Liver (tissue), 9 donors: ENCODE measurements around the gene DCLRE1A. TPM values are rescaled to one million over a fixed set of nuclear protein-coding genes. Genes with fewer than 3 reads are reported as not detected.

ENCODE experiments used
- DNase-seq: peaks from one replicate; pipeline ENCODE4 v3.0.0-alpha.2; 2017; ENCODE audit warnings: low spot score
- H3K27ac ChIP-seq, 2 donors: one replicate each; pipeline ENCODE4 v1.7.0; 2013; ENCODE audit warnings: inconsistent platforms in 2 of 2, low read length in 2 of 2, control low read depth in 1 of 2, low read depth in 1 of 2, mild to moderate bottlenecking in 1 of 2
- H3K27me3 ChIP-seq, 4 donors: one replicate each; pipeline versions ENCODE4 v1.6.1 to v1.7.0; 2013; ENCODE audit warnings: low read length in 3 of 4, inconsistent platforms in 1 of 4, mild to moderate bottlenecking in 1 of 4, moderate library complexity in 1 of 4; ENCODE audit not compliant: control insufficient read depth in 4 of 4, insufficient read depth in 4 of 4
- H3K36me3 ChIP-seq, 4 donors: one replicate each; pipeline versions ENCODE4 v1.6.1 to v1.7.0; 2013; ENCODE audit warnings: low read length in 3 of 4, mild to moderate bottlenecking in 3 of 4, low read depth in 1 of 4, moderate library complexity in 1 of 4; ENCODE audit not compliant: control insufficient read depth in 4 of 4, insufficient read depth in 3 of 4
- H3K4me1 ChIP-seq, 4 donors: one replicate each; pipeline versions ENCODE4 v1.6.1 to v1.7.0; 2013; ENCODE audit warnings: low read length in 3 of 4, mild to moderate bottlenecking in 3 of 4, moderate library complexity in 1 of 4; ENCODE audit not compliant: control insufficient read depth in 4 of 4, insufficient read depth in 4 of 4
- H3K4me3 ChIP-seq, 3 donors: one replicate each; pipeline versions ENCODE4 v1.6.1 to v1.7.0; 2013; ENCODE audit warnings: low read length in 3 of 3, control low read depth in 1 of 3, low read depth in 1 of 3, mild to moderate bottlenecking in 1 of 3
- H3K9ac ChIP-seq, 2 donors: one replicate each; pipeline ENCODE4 v1.7.0; 2013; ENCODE audit warnings: low read length in 2 of 2, mild to moderate bottlenecking in 2 of 2, moderate library complexity in 2 of 2, control low read depth in 1 of 2, low read depth in 1 of 2
- H3K9me3 ChIP-seq, 4 donors: one replicate each; pipeline versions ENCODE4 v1.6.1 to v1.7.0; 2013; ENCODE audit warnings: low read length in 3 of 4; ENCODE audit not compliant: control insufficient read depth in 4 of 4
- EGR1 ChIP-seq, 2 donors: IDR thresholded peaks; 2 replicates each; pipeline ENCODE4 v1.6.1; 2016 to 2018; ENCODE audit warnings: antibody characterized with exemption in 2 of 2, low read depth in 2 of 2
- FOXA1 ChIP-seq: IDR thresholded peaks from 2 replicates; pipeline ENCODE4 v1.6.1; 2016; ENCODE audit warnings: antibody characterized with exemption
- FOXA2 ChIP-seq: IDR thresholded peaks from 2 replicates; pipeline ENCODE4 v1.6.1; 2016; ENCODE audit warnings: antibody characterized with exemption
- GABPA ChIP-seq, 2 donors: IDR thresholded peaks in 1 of 2; conservative IDR thresholded peaks in 1 of 2; 2 replicates each; pipeline ENCODE4 v1.6.1; 2016; ENCODE audit warnings: antibody characterized with exemption in 2 of 2, mild to moderate bottlenecking in 1 of 2, moderate library complexity in 1 of 2
- HNF4A ChIP-seq, 2 donors: conservative IDR thresholded peaks; 2 replicates each; pipeline ENCODE4 v1.6.1; 2016; ENCODE audit warnings: antibody characterized with exemption in 2 of 2, mild to moderate bottlenecking in 2 of 2
- HNF4G ChIP-seq: IDR thresholded peaks from 2 replicates; pipeline ENCODE4 v1.6.1; 2016; ENCODE audit warnings: antibody characterized with exemption
- JUND ChIP-seq, 2 donors: IDR thresholded peaks; 2 replicates each; pipeline ENCODE4 v1.6.1; 2016; ENCODE audit warnings: antibody characterized with exemption in 2 of 2
- MAX ChIP-seq: IDR thresholded peaks from 2 replicates; pipeline ENCODE4 v1.6.1; 2016; ENCODE audit warnings: antibody characterized with exemption
- NR2F2 ChIP-seq: IDR thresholded peaks from 2 replicates; pipeline ENCODE4 v1.6.1; 2016; ENCODE audit warnings: antibody characterized with exemption
- REST ChIP-seq: IDR thresholded peaks from 2 replicates; pipeline ENCODE4 v1.6.1; 2016; ENCODE audit warnings: antibody characterized with exemption, mild to moderate bottlenecking
- RXRA ChIP-seq, 2 donors: IDR thresholded peaks; 2 replicates each; pipeline ENCODE4 v1.6.1; 2017 to 2018; ENCODE audit warnings: antibody characterized with exemption in 2 of 2, mild to moderate bottlenecking in 1 of 2
- SP1 ChIP-seq: IDR thresholded peaks from 2 replicates; pipeline ENCODE4 v1.6.1; 2018; ENCODE audit warnings: antibody characterized with exemption, mild to moderate bottlenecking
- TAF1 ChIP-seq: conservative IDR thresholded peaks from 2 replicates; pipeline ENCODE4 v1.6.1; 2016; ENCODE audit warnings: antibody characterized with exemption, mild to moderate bottlenecking
- YY1 ChIP-seq: IDR thresholded peaks from 2 replicates; pipeline ENCODE4 v1.6.1; 2016; ENCODE audit warnings: antibody characterized with exemption, mild to moderate bottlenecking
- ZBTB33 ChIP-seq: IDR thresholded peaks from 2 replicates; pipeline ENCODE4 v1.6.1; 2016; ENCODE audit warnings: antibody characterized with exemption
- WGBS: extraction: QIAGEN DNeasy Blood & Tissue Kit; methylation state at CpG from one replicate; pipeline ENCODE4 v1.1.7; 2013; 5-methylcytosine and 5-hydroxymethylcytosine counted together
- polyA plus RNA-seq, 2 donors: library from polyadenylated mRNA; stranded (reverse) in 1 of 2; unstranded in 1 of 2; fragments of 200-250 nt in 1 of 2; fragments of >200 nt in 1 of 2; fragmentation: Nextera tagmentation in 1 of 2; extraction: Ambion mirVana in 1 of 2; gene quantifications; one replicate each; pipeline versions ENCODE4 v1.2.1 to v1.2.3, GENCODE V29; 2013 to 2015
- total RNA-seq, 2 donors: library from RNA; depleted of rRNA; stranded (reverse); fragments of >200 nt; gene quantifications; one replicate each; pipeline ENCODE4 v1.2.3, GENCODE V29; 2014
- TF ChIP-seq, protein P1 (sequence below): IDR thresholded peaks from 2 replicates; pipeline ENCODE4 v1.6.1; 2016; ENCODE audit warnings: antibody characterized with exemption
- donor health status: healthy.
- donor health status: healthy.
- donor health status: healthy.
- donor health status: healthy.
- donor health status: healthy.

The DCLRE1A gene
- total and polyA plus RNA-seq, 4 donors: 1.9 to 11.3 (median 6.4) TPM

GRCh38 chr10:113891476-113891875, 37.6 kb upstream of the DCLRE1A start (continued):
- TF ChIP-seq ZBTB33: no peak

GRCh38 chr10:113890769-113891168, 36.9 kb upstream of the DCLRE1A start:
- no peaks in the 10 kb centered on the region for H3K27me3 ChIP-seq
- no peaks in the 10 kb centered on the region for H3K4me1 ChIP-seq
- no peak for DNase-seq
- no peaks in the 10 kb centered on the region for H3K9me3 ChIP-seq
- no peak overlapping the region for H3K4me3 ChIP-seq
- 88% methylated on average over 4 of the region's 4 CpGs for WGBS
- H3K27ac ChIP-seq: no peak overlapping the region
- peaks cover 0 to 11% (median 3%) of the 10 kb centered on the region in 4 donors for H3K36me3 ChIP-seq
- H3K9ac ChIP-seq: no peak overlapping the region
- no peak for TF ChIP-seq HNF4A (conservative IDR thresholded peaks at IDR 0.05)
- no peak for TF ChIP-seq FOXA2

- no peaks in the 10 kb centered on the region for H3K27me3 ChIP-seq
- TF ChIP-seq EGR1 (IDR thresholded peaks at IDR 0.05; ENCODE audit: low read depth in 2 of 2) (no peak), GABPA (IDR thresholded peaks at IDR 0.05 in 1 of 2, conservative IDR thresholded peaks at IDR 0.05 in 1 of 2) (no peak), RXRA (IDR thresholded peaks at IDR 0.05) (no peak), FOXA2 (no peak)
- no peaks in the 10 kb centered on the region for H3K9me3 ChIP-seq
- peaks cover 0 to 11% (median 3%) of the 10 kb centered on the region in 4 donors for H3K36me3 ChIP-seq
- WGBS: 88% methylated on average over 2 of the region's 2 CpGs
- no peak overlapping the region for H3K27ac ChIP-seq
- DNase-seq: no peak
- H3K4me3 ChIP-seq: no peak overlapping the region
- H3K9ac ChIP-seq: no peak overlapping the region
- no peaks in the 10 kb centered on the region for H3K4me1 ChIP-seq
Observed at GRCh38 chr10:113889911-113890310, 36.0 kb upstream of the DCLRE1A start.

DNA sequence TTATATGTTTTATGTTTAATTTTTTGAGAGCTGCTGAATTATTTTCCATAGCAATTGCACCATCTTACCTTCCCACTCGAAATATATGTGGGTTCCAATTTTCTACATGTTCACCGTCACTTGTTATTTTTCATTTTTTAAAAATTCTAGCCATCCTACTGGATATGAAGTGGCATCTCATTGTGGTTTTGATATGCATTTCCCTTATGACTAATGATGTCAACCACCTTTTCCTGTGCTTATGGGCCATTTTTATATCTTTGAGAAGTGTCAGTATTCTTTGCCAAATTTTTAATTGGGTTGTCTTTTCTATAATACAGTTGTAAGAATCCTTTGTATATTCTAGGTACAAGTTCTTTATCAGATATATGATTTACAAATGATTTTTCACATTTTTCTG, 28.4 kb upstream of the DCLRE1A start:
- H3K4me3 ChIP-seq: no peak overlapping the region
- WGBS: 96% methylated on average over 2 of the region's 2 CpGs
- DNase-seq: no peak
- H3K27ac ChIP-seq: no peak overlapping the region
- H3K9me3 ChIP-seq: no peaks in the 10 kb centered on the region
- H3K9ac ChIP-seq: no peak overlapping the region
- H3K27me3 ChIP-seq: no peaks in the 10 kb centered on the region
- H3K36me3 ChIP-seq: peaks cover 0 to 14% (median 3%) of the 10 kb centered on the region in 4 donors
- no peaks in the 10 kb centered on the region for H3K4me1 ChIP-seq
- TF ChIP-seq FOXA2: no peak
- TF ChIP-seq REST: no peak
- no peak for TF ChIP-seq SP1
- TF ChIP-seq FOXA1: no peak
- no peak for TF ChIP-seq HNF4A (conservative IDR thresholded peaks at IDR 0.05)
- TF ChIP-seq JUND (IDR thresholded peaks at IDR 0.05): no peak
- TF ChIP-seq GABPA (IDR thresholded peaks at IDR 0.05 in 1 of 2, conservative IDR thresholded peaks at IDR 0.05 in 1 of 2): no peak
- TF ChIP-seq, protein P1, sequence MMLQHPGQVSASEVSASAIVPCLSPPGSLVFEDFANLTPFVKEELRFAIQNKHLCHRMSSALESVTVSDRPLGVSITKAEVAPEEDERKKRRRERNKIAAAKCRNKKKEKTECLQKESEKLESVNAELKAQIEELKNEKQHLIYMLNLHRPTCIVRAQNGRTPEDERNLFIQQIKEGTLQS: no peak
- no peak for TF ChIP-seq HNF4G
- TF ChIP-seq TAF1: no peak
- TF ChIP-seq NR2F2: no peak
- TF ChIP-seq MAX: no peak
- TF ChIP-seq YY1: no peak
